Right renal pelvis (tissue), 4 donors: ENCODE measurements around the gene PRR20G. TPM values are rescaled to one million over a fixed set of nuclear protein-coding genes. Genes with fewer than 3 reads are reported as not detected.
"Not testable (repeated sequence)": the region's sequence is repeated elsewhere in the genome, so short reads cannot be mapped to it uniquely, and the experiment has no call there.

ENCODE experiments used
- DNase-seq, 4 donors: peaks; one replicate each; pipeline ENCODE4 v3.0.0-alpha.2; 2013; ENCODE audit warnings: low read depth in 4 of 4, low spot score in 3 of 4, missing footprints in 1 of 4
- polyA plus RNA-seq, 4 donors: library from polyadenylated mRNA; unstranded; fragments of 120-200 nt; gene quantifications; one replicate each; pipeline ENCODE4 v1.2.1, GENCODE V29; 2013; ENCODE audit not compliant: insufficient read length in 4 of 4

PRR20G gene
- not detected for polyA plus RNA-seq

- no peak for DNase-seq
Measured at GRCh38 chr3:127287840-127288239, at the start of gene PRR20G. PRR20G (minus strand) TSS chr3:127288046; CDS start chr3:127287365, 681 bp downstream.

DNA sequence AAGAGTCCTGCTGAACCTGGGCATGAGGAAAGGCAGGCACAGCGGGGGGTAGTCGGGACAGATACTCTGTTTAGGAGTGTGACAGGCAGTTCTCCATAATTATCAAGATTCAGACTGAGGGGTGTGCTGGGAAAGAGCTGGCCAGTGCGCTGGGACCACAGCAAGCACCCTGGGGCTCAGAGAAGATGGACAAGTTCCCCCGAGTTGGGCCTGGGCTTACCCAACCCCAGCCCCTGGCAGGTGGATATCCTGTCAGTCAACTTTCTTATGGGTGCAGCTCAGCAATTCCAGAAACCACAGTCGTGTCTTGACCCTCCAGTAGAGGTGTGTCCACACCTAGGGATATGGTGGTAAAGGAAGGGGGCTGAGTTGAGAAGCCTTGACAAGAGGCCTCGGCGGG lies 49.2 kb upstream of the PRR20G start:
- DNase-seq = no peak

DNA sequence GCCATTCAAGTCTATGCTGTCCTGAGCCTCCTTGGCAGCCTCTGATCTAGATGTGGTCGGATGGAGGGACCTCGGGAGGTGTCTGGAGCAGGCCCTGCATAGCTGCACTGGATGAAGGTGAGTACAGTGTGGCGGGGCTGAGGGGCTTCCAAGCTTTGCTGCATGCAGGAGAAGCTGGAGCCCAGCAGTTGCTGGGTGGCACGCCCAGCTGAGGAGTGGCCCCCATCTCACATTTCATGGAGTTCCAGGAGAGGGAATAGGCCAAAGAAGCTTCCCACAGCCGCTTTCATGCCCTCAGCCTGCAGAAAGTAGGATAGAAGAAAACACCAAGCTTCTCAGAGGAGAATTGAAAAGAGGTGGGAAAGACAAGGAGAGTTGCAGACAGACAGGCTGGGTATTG lies 48.3 kb upstream of the PRR20G start:
- no peak for DNase-seq

GRCh38 chr3:127330385-127330784 lies 42.5 kb upstream of the PRR20G start:
- DNase-seq = no peak

GRCh38 chr3:127329631-127330285 lies 41.9 kb upstream of the PRR20G start:
- DNase-seq = no peak

DNA sequence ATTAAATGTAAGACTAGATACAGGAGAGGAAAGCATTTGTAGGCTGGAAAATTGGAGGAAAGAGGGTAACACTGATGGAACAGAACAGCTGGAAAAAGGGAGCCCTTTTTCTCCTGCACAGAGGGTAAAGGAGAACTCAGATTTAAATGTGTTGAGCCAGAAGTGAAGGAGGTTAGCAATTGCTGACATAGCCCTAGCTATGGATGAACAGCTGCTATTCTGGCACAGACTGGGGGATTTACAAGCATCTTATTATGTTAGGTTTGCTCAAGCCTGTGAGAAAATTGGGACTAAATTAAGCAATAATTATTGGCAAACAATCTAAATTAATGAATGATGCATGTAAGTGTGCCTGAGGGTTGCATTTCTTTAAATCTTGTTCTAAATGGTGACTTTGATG lies 40.6 kb upstream of the PRR20G start:
- DNase-seq = no peak

- DNase-seq = no peak
Measured at GRCh38 chr3:127326341-127326740, 38.5 kb upstream of the PRR20G start.

DNA sequence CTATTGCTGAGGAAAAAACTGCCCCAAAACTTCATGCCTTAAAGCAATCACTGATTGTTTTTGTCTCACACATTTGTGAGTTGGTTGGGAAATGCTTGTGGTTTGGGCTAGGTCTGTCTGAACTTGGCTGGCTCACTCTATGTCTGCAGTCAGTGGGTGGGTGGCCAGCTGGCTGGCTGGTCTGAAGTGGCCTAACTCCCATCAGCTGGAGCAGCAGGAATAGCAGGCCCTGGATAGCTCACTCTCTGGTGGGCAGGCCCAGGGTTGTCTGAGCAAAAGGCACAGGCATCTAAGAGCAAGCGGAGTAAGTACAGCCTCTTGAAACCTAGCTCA lies 37.7 kb upstream of the PRR20G start:
- no peak for DNase-seq

DNA sequence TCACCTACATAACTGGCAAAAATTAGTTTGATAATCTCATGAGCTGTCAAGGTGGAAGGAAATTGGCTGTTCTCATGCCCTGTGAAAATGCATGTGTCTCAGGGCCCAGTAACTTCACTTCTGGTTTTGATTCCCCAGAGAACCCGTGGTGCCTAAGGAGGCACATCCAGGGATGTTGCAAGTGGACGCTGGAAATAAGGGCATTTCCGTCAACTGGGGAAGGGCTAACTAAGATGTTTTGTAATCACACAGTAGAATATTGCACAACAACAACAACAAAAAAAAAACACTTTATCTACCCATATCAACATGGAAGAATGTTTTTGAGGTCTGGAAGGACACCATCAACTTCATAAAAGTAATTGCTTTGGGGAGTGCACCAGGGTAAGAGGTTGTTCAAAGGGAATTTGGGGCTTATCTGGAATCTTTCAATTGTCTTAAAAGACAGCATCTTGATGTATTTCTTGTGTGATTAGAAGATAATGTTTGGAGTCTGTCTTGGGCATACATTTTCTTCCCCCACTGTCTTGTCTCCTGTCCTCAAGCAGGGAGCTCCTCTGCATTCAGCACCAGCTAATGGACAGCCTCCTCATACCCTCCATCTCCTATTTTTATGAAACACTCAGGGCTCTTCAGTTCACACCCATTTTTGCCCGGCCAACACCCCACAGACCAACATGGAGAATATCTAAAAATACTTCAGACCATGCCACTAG lies 37.2 kb upstream of the PRR20G start:
- DNase-seq = no peak

DNA sequence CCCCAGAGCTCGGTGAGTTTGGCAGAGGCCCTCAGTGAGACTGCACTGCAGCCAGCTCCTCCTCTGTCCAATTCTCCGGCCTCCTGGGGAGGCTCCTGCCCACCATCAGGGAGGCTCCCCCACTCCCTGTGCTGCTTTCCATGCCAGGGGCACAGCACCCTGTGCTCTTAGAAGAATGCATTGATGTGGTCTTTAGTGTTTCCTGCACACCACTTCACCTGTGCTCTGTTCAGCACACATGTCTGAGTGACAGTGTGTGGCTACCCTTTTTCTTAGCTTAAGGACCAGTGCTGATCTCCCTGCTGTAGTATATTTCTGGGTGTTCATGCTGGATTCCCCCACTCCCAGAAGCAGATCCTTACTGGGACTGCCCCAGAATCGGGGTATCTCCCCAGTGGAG lies 36.2 kb upstream of the PRR20G start:
- DNase-seq = no peak

- DNase-seq = no peak
Measured at GRCh38 chr3:127323581-127323980, 35.7 kb upstream of the PRR20G start.

DNA sequence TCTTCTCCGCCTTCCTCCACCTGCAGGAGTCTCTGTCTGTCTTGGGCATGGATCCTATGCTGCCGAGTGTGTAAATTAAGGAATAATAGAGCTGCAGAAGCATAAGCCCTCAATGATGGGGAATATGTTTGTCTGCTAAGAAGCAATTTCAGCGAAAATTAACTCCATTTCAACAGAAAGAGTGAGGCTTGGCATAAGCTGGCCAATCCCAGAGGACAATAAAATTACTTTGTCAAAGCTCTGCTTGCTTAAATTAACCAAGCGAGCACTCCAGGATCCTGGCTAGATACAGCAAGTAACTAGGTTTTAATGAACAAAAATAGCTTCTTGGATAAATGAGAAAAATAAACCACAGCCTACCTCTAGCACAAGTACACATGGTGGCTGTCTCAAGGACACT lies 33.5 kb upstream of the PRR20G start:
- DNase-seq = no peak

- peak in 2 of 4 donors; percentile 1 to 7 for DNase-seq
Measured at GRCh38 chr3:127320529-127321121, 32.8 kb upstream of the PRR20G start.

GRCh38 chr3:127316685-127317084 lies 28.8 kb upstream of the PRR20G start:
- no peak for DNase-seq

DNA sequence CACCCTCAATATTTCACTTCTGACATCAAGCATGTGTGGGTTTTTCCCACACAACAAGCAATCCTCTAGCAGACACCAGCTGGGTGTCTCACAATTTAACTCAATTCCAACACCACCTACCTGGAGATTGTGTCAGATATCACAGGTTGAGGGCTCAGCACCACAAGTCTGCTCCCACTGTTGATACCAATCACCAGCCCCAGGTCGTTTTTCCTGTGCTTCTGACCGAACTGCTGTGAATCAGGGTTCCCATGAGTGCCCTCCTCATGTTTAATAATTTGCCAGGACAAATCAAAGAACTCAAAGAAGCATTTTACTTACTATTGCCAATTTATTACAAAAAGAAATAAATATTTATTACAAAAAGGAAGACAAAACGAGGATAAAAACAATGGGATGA lies 25.0 kb upstream of the PRR20G start:
- DNase-seq = no peak

- not testable (repeated sequence) for DNase-seq
Measured at GRCh38 chr3:127308821-127309220, 21.0 kb upstream of the PRR20G start.

- DNase-seq = no peak
Measured at GRCh38 chr3:127307916-127308315, 20.1 kb upstream of the PRR20G start.

DNA sequence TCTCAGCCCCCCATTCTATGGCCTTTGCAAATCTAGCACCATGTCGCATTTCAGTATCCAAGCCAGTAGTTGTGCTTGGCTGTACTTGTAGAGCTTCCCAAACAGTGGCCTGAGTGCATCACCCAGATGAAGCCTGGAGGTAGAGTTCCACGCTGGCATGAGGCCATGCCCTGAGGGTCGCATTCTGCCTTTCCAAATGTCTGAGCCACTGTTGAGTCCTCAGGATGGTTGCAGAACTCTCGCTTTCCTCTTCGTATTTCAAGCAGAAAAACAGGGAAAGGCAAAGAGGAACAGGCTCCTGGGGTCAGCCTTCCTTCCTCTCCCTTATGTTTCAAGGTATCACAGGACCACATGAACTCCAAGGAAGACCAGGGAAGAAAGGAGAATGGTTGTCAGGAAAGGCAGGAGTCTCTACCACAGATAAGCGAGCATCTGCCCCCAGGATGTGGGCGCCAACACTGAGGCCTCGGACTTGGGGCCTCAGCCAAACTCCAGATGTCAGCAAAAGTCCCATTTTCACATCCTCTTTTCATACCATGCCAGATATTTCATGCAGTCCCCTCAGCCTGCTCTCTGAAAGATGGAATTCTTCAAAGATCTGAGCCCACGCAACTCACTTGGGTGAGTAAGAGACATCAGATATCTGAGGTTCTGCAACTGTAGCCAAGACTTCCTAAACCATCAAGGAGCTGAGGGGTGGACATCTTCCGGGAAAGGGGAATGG lies 19.4 kb upstream of the PRR20G start:
- no peak for DNase-seq

DNA sequence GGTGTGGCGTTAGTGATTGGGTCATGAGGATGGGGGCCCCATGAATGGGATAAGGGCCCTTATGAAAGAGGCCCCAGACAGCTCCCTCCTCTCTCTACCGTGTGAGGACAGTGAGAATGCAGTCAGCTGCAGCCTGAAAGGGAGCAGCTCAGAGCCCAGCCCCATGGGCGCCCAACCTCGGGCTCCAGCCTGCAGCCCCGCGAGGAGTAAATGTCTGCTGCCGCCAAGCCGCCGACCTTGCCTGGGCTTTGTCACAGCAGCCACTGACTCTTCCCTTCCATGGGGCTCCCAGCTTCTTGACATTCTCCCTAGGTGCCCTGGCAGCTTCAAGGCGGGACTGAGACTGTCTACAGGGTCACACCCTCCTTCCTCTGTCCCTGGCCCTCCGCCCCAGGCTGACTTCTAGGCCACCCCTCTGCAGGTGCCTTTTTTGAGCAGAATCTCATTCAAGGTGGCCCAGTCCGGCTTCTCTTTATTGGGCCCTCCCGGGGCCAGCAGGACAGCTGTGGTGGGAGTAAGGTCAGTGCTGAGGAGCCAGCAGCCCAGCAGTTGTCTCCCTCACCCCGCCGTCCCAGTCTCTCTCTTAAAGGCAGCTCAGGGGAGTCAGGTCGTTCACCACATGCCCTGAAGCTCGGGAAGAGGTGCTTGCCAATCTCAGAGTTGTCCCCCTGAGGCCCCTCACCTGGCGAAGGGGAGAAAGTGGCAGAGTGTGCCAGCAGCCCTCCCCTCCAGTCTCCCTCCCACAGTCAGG lies 18.7 kb upstream of the PRR20G start:
- no peak for DNase-seq

DNA sequence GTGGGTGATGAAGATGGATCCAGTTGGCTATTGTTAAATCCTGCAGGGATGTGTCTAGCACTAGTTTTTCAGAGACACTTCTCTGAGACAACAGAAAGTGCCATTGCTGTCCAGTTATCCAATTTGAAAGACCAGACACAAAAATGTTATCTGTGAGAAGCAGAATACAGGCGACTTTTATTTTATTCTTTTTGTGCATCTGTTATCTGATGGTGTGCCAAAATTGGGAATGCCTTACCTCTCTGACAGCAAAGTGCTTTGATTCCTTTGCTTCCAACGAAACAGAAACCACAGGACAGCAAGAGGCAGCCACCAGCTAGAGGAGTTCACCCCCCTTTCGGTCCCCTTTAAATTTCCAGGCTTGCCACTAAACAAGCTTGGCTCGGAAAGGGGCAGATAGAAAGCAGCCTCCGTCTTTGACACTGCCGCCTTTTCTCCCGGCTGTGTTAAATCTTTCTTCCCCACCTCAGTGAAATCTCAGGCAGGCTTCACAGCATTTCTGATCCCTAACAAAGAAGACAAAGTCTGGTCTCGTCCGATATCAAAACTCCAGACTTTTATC lies 17.7 kb upstream of the PRR20G start:
- DNase-seq = no peak
